NCI-H2196 treated with DMSO at 0.1 percent for 48 hours (cell line): ENCODE results near the gene RGP1.
A peak's percentile ranks its signal among the peaks of the same experiment; 100 is the strongest.

Experiments
- DNase-seq: peaks from one replicate; lab custom pipeline; 2025; ENCODE audit not compliant: unreplicated experiment; lab: John Stamatoyannopoulos, UW

The RGP1 gene

GRCh38 chr9:35748858-35749514 is at the start of gene RGP1, which contains the start of gene GBA2:
Gene RGP1, plus strand, starts transcription at chr9:35749287. Its CDS starts 469 bp downstream, at chr9:35749756.
Gene GBA2, minus strand, starts transcription at chr9:35749228. Its CDS starts 524 bp downstream, at chr9:35748704.
- DNase-seq, result peak; percentile 65

GRCh38 chr9:35700031-35700430 is 49.1 kb upstream of the RGP1 start:
- no peak for DNase-seq

GRCh38 chr9:35700942-35701341 is 48.1 kb upstream of the RGP1 start:
- no peak for DNase-seq

GRCh38 chr9:35702696-35703095 is 46.4 kb upstream of the RGP1 start:
- no peak for DNase-seq

- DNase-seq, result no peak
These were observed 45.0 kb upstream of the RGP1 start for GRCh38 chr9:35703906-35704672.

- DNase-seq, result no peak
These were observed 43.7 kb upstream of the RGP1 start for GRCh38 chr9:35705372-35705771.

- no peak for DNase-seq
These were observed 43.2 kb upstream of the RGP1 start for GRCh38 chr9:35705836-35706430.

GRCh38 chr9:35706951-35707350 is 42.1 kb upstream of the RGP1 start:
- DNase-seq, result no peak

GRCh38 chr9:35708146-35708545 is 40.9 kb upstream of the RGP1 start:
- no peak for DNase-seq

- no peak for DNase-seq
These were observed 38.1 kb upstream of the RGP1 start for GRCh38 chr9:35710818-35711500.

GRCh38 chr9:35711501-35712428 is 37.3 kb upstream of the RGP1 start:
- DNase-seq, result no peak

GRCh38 chr9:35712762-35713400 is 36.2 kb upstream of the RGP1 start:
- no peak for DNase-seq

- DNase-seq, result no peak
These were observed 35.5 kb upstream of the RGP1 start for GRCh38 chr9:35713578-35713977.

GRCh38 chr9:35714123-35714522 is 35.0 kb upstream of the RGP1 start:
- no peak for DNase-seq

- DNase-seq, result no peak
These were observed 34.4 kb upstream of the RGP1 start for GRCh38 chr9:35714579-35715252.

- DNase-seq, result no peak
These were observed 32.9 kb upstream of the RGP1 start for GRCh38 chr9:35716230-35716629.

GRCh38 chr9:35717132-35717870 is 31.8 kb upstream of the RGP1 start:
- no peak for DNase-seq

GRCh38 chr9:35718721-35719511 is 30.2 kb upstream of the RGP1 start:
- no peak for DNase-seq
